IMR-90 (cell line): ENCODE measurements around the gene RAB3C. TPM values are rescaled to one million over a fixed set of nuclear protein-coding genes. Genes with fewer than 3 reads are reported as not detected.

ENCODE experiments used
- ATAC-seq: fragments of 200-7000 bp; cut with Tn5 transposase; 2 replicates; pipeline ENCODE4 v1.9.1; 2020; ENCODE audit warnings: low read depth, mild to moderate bottlenecking, moderate library complexity
- BruUV-seq: library from RNA; stranded (reverse); fragments of 400-500 nt; replicated peaks from 2 replicates; lab custom pipeline; 2021; lab: Mats Ljungman, UMichigan
- CTCF ChIA-PET: fragments of 300-600 bp; formaldehyde crosslinking; extraction: SDS; loops from one replicate; lab custom pipeline; 2021; ENCODE audit warnings: antibody characterized with exemption; lab: Yijun Ruan, JAX
- POLR2A ChIA-PET: fragments of 300-600 bp; sonication (Branson Sonifier 250); formaldehyde crosslinking; loops from one replicate; lab custom pipeline; 2022; ENCODE audit warnings: antibody characterized with exemption; ENCODE audit not compliant: unreplicated experiment; lab: Charles Lee
- DNase-seq: peaks from one replicate; pipeline ENCODE4 v3.0.0; 2013
- H2AFZ ChIP-seq: replicated peaks from 2 replicates; pipeline ENCODE3; 2013; ENCODE audit warnings: low read length, mild to moderate bottlenecking; ENCODE audit not compliant: poor library complexity
- H2AK5ac ChIP-seq: 2 replicates; pipeline ENCODE4 v1.6.1; 2013; ENCODE audit warnings: low read depth, low read length, inconsistent platforms
- H2AK9ac ChIP-seq: replicated peaks from 2 replicates; pipeline ENCODE3; 2013; ENCODE audit warnings: mild to moderate bottlenecking, low read depth, low read length, moderate library complexity; ENCODE audit not compliant: poor library complexity
- H2BK120ac ChIP-seq: 2 replicates; pipeline ENCODE4 v1.6.1; 2013; ENCODE audit warnings: low read depth, low read length, inconsistent platforms
- H2BK15ac ChIP-seq: 3 replicates; pipeline ENCODE4 v1.6.1; 2013; ENCODE audit warnings: low read depth, low read length, inconsistent platforms
- H2BK20ac ChIP-seq: 2 replicates; pipeline ENCODE4 v1.6.1; 2013; ENCODE audit warnings: low read depth, mild to moderate bottlenecking, inconsistent platforms, low read length, moderate library complexity
- H2BK5ac ChIP-seq: 2 replicates; pipeline ENCODE4 v1.6.1; 2013; ENCODE audit warnings: mild to moderate bottlenecking, low read depth, low read length, inconsistent platforms; ENCODE audit not compliant: poor library complexity, severe bottlenecking
- H3K14ac ChIP-seq: replicated peaks from 2 replicates; pipeline ENCODE4 v1.6.1; 2013; ENCODE audit warnings: low read depth, low read length, inconsistent platforms
- H3K18ac ChIP-seq: 2 replicates; pipeline ENCODE4 v1.6.1; 2013; ENCODE audit warnings: low read depth, low read length, control low read depth
- H3K23ac ChIP-seq: 2 replicates; pipeline ENCODE4 v1.6.1; 2013; ENCODE audit warnings: low read depth, low read length, inconsistent platforms
- H3K27ac ChIP-seq: 2 replicates; pipeline ENCODE4 v1.5.1; 2013; ENCODE audit warnings: mild to moderate bottlenecking, control low read depth, low read length; ENCODE audit not compliant: insufficient read depth
- H3K27me3 ChIP-seq: 2 replicates; pipeline ENCODE4 v1.6.1; 2013; ENCODE audit warnings: low read length; ENCODE audit not compliant: control insufficient read depth, insufficient read depth
- H3K36me3 ChIP-seq: 2 replicates; pipeline ENCODE4 v1.6.1; 2013; ENCODE audit warnings: low read length, mixed read lengths; ENCODE audit not compliant: control insufficient read depth, insufficient read depth
- H3K4ac ChIP-seq: 2 replicates; pipeline ENCODE4 v1.6.1; 2013; ENCODE audit warnings: low read depth, low read length, inconsistent platforms
- H3K4me1 ChIP-seq: 2 replicates; pipeline ENCODE4 v1.6.1; 2013; ENCODE audit warnings: low read length, mixed read lengths; ENCODE audit not compliant: control insufficient read depth, insufficient read depth
- H3K4me2 ChIP-seq: 2 replicates; pipeline ENCODE4 v1.6.1; 2013; ENCODE audit warnings: low read depth, mild to moderate bottlenecking, control low read depth, low read length, moderate library complexity
- H3K4me3 ChIP-seq: 2 replicates; pipeline ENCODE4 v1.5.1; 2013; ENCODE audit warnings: low read depth, mild to moderate bottlenecking, control low read depth, low read length, moderate library complexity; ENCODE audit not compliant: insufficient read depth
- H3K56ac ChIP-seq: 2 replicates; pipeline ENCODE4 v1.6.1; 2013; ENCODE audit warnings: low read length, inconsistent platforms; ENCODE audit not compliant: insufficient read depth; ENCODE audit errors: extremely low read depth
- H3K79me1 ChIP-seq, 2 experiments: 2 replicates each; pipeline ENCODE4 v1.6.1; 2013; ENCODE audit warnings: low read length in 2 of 2, inconsistent platforms in 1 of 2, low read depth in 1 of 2
- H3K9ac ChIP-seq: 2 replicates; pipeline ENCODE4 v1.6.1; 2013; ENCODE audit warnings: low read depth, low read length, control low read depth
- H3K9me1 ChIP-seq: 2 replicates; pipeline ENCODE4 v1.6.1; 2013; ENCODE audit warnings: low read length, inconsistent platforms; ENCODE audit not compliant: insufficient read depth
- H3K9me3 ChIP-seq: 2 replicates; pipeline ENCODE4 v1.6.1; 2013; ENCODE audit warnings: low read length; ENCODE audit not compliant: control insufficient read depth, insufficient read depth
- H4K20me1 ChIP-seq: 2 replicates; pipeline ENCODE4 v1.6.1; 2013; ENCODE audit warnings: low read length, inconsistent platforms; ENCODE audit not compliant: insufficient read depth
- H4K5ac ChIP-seq: 2 replicates; pipeline ENCODE4 v1.6.1; 2013; ENCODE audit warnings: mild to moderate bottlenecking, low read depth, low read length, control low read depth
- H4K8ac ChIP-seq, 2 experiments: 2 replicates each; pipeline ENCODE4 v1.6.1; 2013; ENCODE audit warnings: low read depth in 2 of 2, low read length in 2 of 2, control low read depth in 1 of 2, inconsistent platforms in 1 of 2
- H4K91ac ChIP-seq: 2 replicates; pipeline ENCODE4 v1.6.1; 2013; ENCODE audit warnings: low read depth, low read length, inconsistent platforms; ENCODE audit not compliant: insufficient read depth
- BHLHE40 ChIP-seq: fragments of 150-350 bp; IDR thresholded peaks from 2 replicates; pipeline ENCODE4 v1.6.1; 2016; ENCODE audit warnings: mild to moderate bottlenecking, low read depth, low read length
- CEBPB ChIP-seq: IDR thresholded peaks from 2 replicates; pipeline ENCODE4 v1.6.1; 2012; ENCODE audit warnings: low read depth, low read length, improper control_type of control experiment
- CHD1 ChIP-seq: IDR thresholded peaks from 2 replicates; pipeline ENCODE4 v1.6.1; 2012; ENCODE audit warnings: low read depth, low read length, improper control_type of control experiment
- FOS ChIP-seq: fragments of 150-350 bp; IDR thresholded peaks from 2 replicates; pipeline ENCODE4 v1.6.1; 2016; ENCODE audit warnings: low read depth, low read length
- MAFK ChIP-seq: IDR thresholded peaks from 2 replicates; pipeline ENCODE4 v1.6.1; 2012; ENCODE audit warnings: low read depth, low read length, improper control_type of control experiment
- MAZ ChIP-seq: IDR thresholded peaks from 2 replicates; pipeline ENCODE4 v1.6.1; 2012; ENCODE audit warnings: low read depth, mild to moderate bottlenecking, low read length, improper control_type of control experiment, moderate library complexity, borderline replicate concordance
- MXI1 ChIP-seq: IDR thresholded peaks from 2 replicates; pipeline ENCODE4 v1.6.1; 2012; ENCODE audit warnings: low read depth, mild to moderate bottlenecking, low read length, moderate library complexity, borderline replicate concordance
- NFE2L2 ChIP-seq: fragments of 150-350 bp; IDR thresholded peaks from 2 replicates; pipeline ENCODE4 v1.6.1; 2016; ENCODE audit warnings: low read depth, mild to moderate bottlenecking, low read length
- POLR2A ChIP-seq: IDR thresholded peaks from 2 replicates; pipeline ENCODE4 v1.6.1; 2012; ENCODE audit warnings: mild to moderate bottlenecking, low read depth, low read length
- RAD21 ChIP-seq: IDR thresholded peaks from 2 replicates; pipeline ENCODE4 v1.6.1; 2012; ENCODE audit warnings: low read length, improper control_type of control experiment
- RCOR1 ChIP-seq: IDR thresholded peaks from 2 replicates; pipeline ENCODE4 v1.6.1; 2012; ENCODE audit warnings: mild to moderate bottlenecking, low read length, improper control_type of control experiment; ENCODE audit not compliant: insufficient replicate concordance
- RFX5 ChIP-seq: IDR thresholded peaks from 2 replicates; pipeline ENCODE4 v1.8.0; 2012; ENCODE audit warnings: low read depth, mild to moderate bottlenecking, low read length, moderate library complexity
- SMC3 ChIP-seq: fragments of 150-350 bp; IDR thresholded peaks from 2 replicates; pipeline ENCODE4 v1.6.1; 2016; ENCODE audit warnings: low read depth, mild to moderate bottlenecking, antibody characterized with exemption, low read length, moderate library complexity
- WGBS, 2 experiments: methylation state at CpG; one replicate each; pipeline versions ENCODE4 v1.1.5 to v1.1.7; 2013; ENCODE audit warnings: missing lambda C conversion rate in 2 of 2; ENCODE audit not compliant: insufficient read length in 1 of 2; ENCODE audit errors: extremely low coverage in 2 of 2; 5-methylcytosine and 5-hydroxymethylcytosine counted together
- dilution Hi-C: fragments of 300-500 bp; cut with HindIII; formaldehyde crosslinking; loops from one replicate; pipeline ENCODE4 v1.14.3; 2018; ENCODE audit warnings: low sequenced_read_pairs; ENCODE audit not compliant: unreplicated experiment
- in situ Hi-C: fragments of 300-500 bp; cut with MboI; formaldehyde crosslinking; loops from 3 replicates; pipeline ENCODE4 v1.14.3; 2019; ENCODE audit warnings: low sequenced_read_pairs, inconsistent platforms, mixed read lengths
- intact Hi-C: fragments of 100-400 bp; cut with micrococcal nuclease; formaldehyde crosslinking; loops from 2 replicates; pipeline ENCODE4 v1.10.0; 2022
- polyA plus RNA-seq, 3 experiments: library from polyadenylated mRNA; depleted of rRNA; stranded (reverse); fragments of >200 nt; gene quantifications; 2 replicates each; pipeline ENCODE4 v1.2.3, GENCODE V29; 2012; ENCODE audit warnings: low replicate concordance in 1 of 3
- total RNA-seq: library from RNA; depleted of rRNA; stranded (reverse); fragments of >200 nt; gene quantifications from 2 replicates; pipeline ENCODE4 v1.2.3, GENCODE V29; 2012
- TF ChIP-seq, protein P1 (sequence below): fragments of 150-350 bp; IDR thresholded peaks from 2 replicates; pipeline ENCODE4 v1.6.1; 2017; ENCODE audit warnings: mild to moderate bottlenecking, antibody characterized with exemption, low read length, low read depth
- TF ChIP-seq, protein P2 (sequence below): fragments of 150-350 bp; IDR thresholded peaks from 2 replicates; pipeline ENCODE4 v1.6.1; 2016; ENCODE audit warnings: low read depth, mild to moderate bottlenecking, low read length, moderate library complexity, borderline replicate concordance
- TF ChIP-seq, protein P3 (sequence below): conservative IDR thresholded peaks from 2 replicates; pipeline ENCODE4 v1.5.1; 2012; ENCODE audit warnings: mild to moderate bottlenecking, low read depth, low read length, improper control_type of control experiment

RAB3C gene
- total and polyA plus RNA-seq, 2 of the 4 experiments (the other 2 are of a cell fraction) = not detected

DNA sequence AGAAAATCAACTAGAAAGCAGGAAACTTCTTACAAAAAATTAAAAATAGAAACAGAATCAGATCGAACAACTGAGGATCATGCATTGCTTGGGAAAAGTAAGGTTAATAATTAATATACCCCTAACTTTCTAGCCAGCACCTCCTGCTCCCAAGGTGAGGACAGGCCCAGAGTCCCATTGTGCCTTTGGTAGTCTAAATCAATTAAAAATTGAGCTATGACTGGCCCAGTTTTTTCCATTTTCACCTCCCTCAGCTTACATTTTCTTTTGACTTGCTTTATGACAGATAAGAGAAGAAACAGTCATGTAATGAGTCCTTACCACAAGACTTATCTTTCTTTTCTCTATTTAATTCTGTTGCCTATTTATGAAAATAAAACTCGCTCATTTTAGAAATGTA, 182.2 kb downstream of the RAB3C start:
- Histone ChIP-seq H2AK5ac (no peak overlapping the region), H2BK5ac (no peak overlapping the region), H4K5ac (no peak overlapping the region), H3K9me1 (no peaks in the 10 kb centered on the region), H4K91ac (no peak overlapping the region), H3K14ac (no peak overlapping the region), H3K27me3 (no peaks in the 10 kb centered on the region; the same call in 1 of the 2 replicates), H2AK9ac (no peak overlapping the region), H3K23ac (no peak overlapping the region), H3K4me3 (no peak overlapping the region), H3K18ac (no peak overlapping the region), H3K9ac (no peak overlapping the region), H3K56ac (no peak overlapping the region), H3K27ac (no peak overlapping the region), H2BK120ac (no peak overlapping the region), H3K79me1 (no peaks in the 10 kb centered on the region), H2BK15ac (no peak overlapping the region), H2BK20ac (no peak overlapping the region), H3K4me2 (no peak overlapping the region), H3K36me3 (no peaks in the 10 kb centered on the region), H3K4me1 (no peaks in the 10 kb centered on the region), H4K8ac (no peak overlapping the region), H4K20me1 (no peaks in the 10 kb centered on the region), H3K9me3 (no peaks in the 10 kb centered on the region), H2AFZ (no peak overlapping the region), H3K4ac (no peak overlapping the region)
- TF ChIP-seq CEBPB (no peak), RAD21 (no peak), SMC3 (no peak), MXI1 (no peak), CHD1 (no peak), MAZ (no peak), FOS (no peak), RFX5 (no peak), RCOR1 (no peak), MAFK (no peak), POLR2A (no peak), NFE2L2 (no peak), BHLHE40 (no peak)
- TF ChIP-seq, protein P1, sequence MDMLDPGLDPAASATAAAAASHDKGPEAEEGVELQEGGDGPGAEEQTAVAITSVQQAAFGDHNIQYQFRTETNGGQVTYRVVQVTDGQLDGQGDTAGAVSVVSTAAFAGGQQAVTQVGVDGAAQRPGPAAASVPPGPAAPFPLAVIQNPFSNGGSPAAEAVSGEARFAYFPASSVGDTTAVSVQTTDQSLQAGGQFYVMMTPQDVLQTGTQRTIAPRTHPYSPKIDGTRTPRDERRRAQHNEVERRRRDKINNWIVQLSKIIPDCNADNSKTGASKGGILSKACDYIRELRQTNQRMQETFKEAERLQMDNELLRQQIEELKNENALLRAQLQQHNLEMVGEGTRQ = no peak
- TF ChIP-seq, protein P2, sequence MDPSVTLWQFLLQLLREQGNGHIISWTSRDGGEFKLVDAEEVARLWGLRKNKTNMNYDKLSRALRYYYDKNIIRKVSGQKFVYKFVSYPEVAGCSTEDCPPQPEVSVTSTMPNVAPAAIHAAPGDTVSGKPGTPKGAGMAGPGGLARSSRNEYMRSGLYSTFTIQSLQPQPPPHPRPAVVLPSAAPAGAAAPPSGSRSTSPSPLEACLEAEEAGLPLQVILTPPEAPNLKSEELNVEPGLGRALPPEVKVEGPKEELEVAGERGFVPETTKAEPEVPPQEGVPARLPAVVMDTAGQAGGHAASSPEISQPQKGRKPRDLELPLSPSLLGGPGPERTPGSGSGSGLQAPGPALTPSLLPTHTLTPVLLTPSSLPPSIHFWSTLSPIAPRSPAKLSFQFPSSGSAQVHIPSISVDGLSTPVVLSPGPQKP = no peak
- TF ChIP-seq, protein P3, sequence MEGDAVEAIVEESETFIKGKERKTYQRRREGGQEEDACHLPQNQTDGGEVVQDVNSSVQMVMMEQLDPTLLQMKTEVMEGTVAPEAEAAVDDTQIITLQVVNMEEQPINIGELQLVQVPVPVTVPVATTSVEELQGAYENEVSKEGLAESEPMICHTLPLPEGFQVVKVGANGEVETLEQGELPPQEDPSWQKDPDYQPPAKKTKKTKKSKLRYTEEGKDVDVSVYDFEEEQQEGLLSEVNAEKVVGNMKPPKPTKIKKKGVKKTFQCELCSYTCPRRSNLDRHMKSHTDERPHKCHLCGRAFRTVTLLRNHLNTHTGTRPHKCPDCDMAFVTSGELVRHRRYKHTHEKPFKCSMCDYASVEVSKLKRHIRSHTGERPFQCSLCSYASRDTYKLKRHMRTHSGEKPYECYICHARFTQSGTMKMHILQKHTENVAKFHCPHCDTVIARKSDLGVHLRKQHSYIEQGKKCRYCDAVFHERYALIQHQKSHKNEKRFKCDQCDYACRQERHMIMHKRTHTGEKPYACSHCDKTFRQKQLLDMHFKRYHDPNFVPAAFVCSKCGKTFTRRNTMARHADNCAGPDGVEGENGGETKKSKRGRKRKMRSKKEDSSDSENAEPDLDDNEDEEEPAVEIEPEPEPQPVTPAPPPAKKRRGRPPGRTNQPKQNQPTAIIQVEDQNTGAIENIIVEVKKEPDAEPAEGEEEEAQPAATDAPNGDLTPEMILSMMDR = no peak
- POLR2A ChIA-PET = no interaction called here
- no CpG with 5 or more reads among the region's 2 CpGs for WGBS, 2 experiments
- ATAC-seq = no peak
- CTCF ChIA-PET = no interaction called here
- intact Hi-C loops = no loop called here
- no TSS peak for BruUV-seq
- DNase-seq = no peak
- in situ Hi-C loops = no loop called here
- dilution Hi-C loops = no loop called here
